GM19463 (cell line): ENCODE measurements around the gene HSD17B8.

Source experiments
- ATAC-seq: cut with Tn5 transposase; IDR thresholded peaks from one replicate; pipeline ENCODE4 v1.9.1; 2021; ENCODE audit warnings: mild to moderate bottlenecking, moderate library complexity; ENCODE audit not compliant: unreplicated experiment

The HSD17B8 gene

GRCh38 chr6:33204415-33205190, at the start of gene HSD17B8:
HSD17B8 (plus strand) TSS chr6:33204655; CDS start chr6:33204669, 14 bp downstream.
- ATAC-seq, result peak; percentile 64

DNA sequence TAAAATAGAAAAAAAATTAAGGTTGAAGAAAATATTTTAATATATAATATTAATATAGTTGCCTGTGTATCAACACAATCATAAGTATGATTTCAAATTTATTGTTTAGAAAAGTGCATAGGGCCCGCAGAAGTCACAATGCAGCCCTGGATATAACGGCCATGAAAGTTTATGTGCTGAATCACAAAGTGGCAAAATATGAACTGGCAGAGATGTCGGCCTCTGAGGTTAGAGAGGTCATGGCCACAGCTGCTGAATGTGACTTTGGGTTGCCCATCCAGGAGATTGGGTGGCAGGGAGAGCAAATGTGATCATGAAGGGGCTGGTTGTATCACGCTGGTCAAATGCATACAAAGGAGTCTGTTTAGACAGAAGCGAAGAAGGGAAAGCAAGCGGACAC, 47.9 kb upstream of the HSD17B8 start:
- ATAC-seq, result no peak

GRCh38 chr6:33156964-33157363, 47.5 kb upstream of the HSD17B8 start:
- no peak for ATAC-seq

DNA sequence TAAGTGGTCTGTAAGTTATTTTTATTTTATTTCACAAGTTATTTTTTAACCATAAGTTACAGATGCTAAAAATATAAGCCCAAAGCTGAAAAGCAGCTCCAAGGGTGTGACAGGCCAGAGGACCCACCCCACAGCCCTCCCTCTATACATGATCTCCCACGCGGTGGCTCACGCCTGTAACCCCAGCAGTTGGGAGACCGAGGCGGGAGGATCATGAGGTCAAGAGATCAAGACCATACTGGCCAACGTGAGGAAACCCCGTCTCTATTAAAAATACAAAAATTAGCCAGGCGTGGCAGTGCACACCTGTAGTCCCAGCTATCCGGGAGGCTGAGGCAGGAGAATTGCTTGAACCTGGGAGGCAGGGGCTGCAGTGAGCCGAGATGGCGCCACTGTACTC, 44.4 kb upstream of the HSD17B8 start:
- ATAC-seq, result no peak

GRCh38 chr6:33160728-33161344, 43.6 kb upstream of the HSD17B8 start:
- ATAC-seq, result no peak

DNA sequence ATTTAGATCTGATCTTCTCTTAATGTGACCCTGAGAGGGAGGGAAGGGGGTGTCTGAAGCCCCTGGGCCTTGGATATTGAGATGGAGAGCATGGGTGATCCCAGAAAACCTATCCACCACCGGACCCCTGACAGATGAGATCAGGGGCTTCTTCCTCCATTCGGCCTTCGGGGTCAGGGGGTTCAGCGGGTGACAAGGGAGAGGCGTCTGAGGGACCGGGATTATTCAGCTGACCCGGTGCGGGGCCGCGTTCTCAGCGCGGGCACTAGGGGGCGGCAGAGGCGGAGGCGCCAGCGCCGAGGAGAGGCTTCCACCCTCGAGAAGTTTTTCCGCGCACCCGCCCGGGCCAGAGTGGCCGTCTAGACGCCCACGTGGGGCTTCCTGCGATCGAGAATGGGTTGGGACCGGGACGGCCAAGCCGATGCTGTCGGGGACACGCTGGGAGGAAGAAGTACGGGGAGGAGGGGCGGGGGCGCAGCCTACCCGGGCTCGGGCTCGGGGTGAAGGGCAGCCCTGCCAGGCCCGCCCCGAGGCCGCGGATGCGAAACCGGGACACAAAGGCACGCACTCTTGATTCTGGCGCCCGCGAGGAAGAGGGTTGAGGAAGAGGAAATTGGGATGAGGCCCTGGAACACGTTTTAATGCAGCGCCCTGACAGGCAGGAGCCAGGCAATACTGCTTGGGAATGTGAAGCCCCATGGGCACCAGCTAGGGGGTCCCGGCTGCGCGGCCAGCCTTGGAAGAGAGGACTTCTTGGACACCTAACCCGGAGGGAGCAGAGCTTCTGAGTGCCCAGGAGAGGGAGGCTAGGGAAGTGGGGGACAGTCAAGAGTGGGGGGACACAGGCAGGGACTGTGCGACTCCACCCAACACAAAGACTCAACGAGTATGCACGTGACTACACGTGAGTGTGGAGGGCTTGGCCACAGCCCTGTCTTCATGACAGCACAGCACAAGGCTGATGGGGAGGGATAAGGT, 42.8 kb upstream of the HSD17B8 start:
- ATAC-seq, result peak; percentile 60

DNA sequence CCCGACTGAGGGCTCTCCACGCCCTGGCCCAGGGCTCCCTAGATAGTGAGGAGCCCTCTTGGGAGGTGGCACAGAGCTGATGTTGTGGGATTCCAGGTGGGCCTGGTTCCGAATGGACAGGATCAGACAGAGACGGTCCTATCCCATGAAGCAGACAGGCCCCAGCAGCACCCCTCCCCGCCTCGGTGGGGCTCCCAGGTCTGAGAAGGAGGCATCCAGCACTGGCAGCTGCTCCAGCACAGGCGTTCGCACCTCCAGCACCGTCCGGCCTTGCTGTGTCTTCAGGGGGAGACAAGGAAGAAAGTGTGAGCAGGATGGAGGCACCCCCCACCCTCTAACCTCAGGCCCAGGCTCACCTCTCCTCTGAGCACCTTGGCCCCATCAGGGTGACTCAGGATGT, 40.9 kb upstream of the HSD17B8 start:
- no peak for ATAC-seq

GRCh38 chr6:33164176-33164575, 40.3 kb upstream of the HSD17B8 start:
- no peak for ATAC-seq

DNA sequence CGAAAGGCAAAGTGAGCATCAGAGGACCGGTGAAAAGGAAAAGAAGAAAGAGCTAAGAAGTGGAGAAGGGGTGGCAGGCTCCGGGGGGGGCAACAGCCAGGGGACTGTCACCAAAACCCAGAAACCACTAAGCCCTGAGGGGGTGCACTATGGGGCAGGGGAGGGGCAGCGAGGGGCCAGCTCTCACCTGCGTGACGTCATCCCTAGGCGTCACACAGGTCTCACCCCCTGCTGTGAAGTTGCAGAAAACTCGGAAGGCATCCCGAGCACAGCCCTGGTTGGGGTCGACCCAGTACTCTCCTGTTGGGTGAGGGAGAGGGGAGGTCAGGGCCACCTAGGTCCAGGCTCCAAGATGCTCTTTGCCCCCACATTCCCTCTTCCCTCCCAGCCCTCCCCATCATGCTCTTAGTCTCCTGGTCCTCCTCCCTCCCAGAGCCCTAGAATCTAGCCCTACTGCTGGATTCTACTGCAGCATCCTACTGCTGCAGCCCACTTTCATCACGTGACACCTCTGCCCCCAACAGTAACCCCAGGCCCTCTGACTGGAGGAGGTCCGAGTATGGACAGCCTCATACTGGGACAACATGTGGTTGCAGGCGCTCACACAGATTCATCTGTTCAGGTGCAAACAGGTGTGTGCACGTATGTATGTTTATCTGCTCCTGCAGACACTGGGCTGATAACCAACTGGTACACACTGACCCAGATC, 39.6 kb upstream of the HSD17B8 start:
- ATAC-seq, result no peak

DNA sequence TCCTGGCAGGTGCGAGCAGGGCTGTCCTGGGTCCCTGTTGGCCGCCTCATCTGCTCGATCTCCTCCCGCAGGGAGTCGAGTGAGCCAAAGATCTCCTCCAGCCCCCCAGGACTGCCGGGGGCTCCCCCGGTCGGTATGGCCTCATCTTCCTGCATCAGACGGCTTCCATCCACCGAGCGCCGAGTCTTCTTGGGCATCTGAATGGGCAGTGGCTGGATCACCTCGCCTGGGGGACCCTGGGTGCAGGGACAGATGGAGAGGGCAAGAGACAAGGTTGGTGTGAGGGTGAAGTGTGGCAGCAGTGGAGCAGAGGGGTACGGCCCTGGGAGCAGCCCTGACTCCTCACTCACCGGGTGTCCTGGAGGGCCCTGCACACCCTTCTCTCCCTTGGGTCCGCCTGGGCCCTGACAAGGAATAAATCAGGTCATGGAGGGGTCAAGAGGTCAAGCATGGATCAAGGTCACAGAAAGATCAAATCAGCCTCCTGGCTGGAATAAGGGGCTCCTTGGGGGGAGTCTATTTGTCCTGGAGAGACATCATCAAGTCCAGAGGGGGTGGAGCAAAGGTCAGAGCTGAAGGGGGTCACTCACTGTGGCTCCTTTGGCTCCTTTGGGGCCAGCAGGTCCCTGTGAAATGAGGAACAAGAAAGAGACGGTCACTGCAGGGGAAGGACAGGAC, 38.7 kb upstream of the HSD17B8 start:
- no peak for ATAC-seq

- ATAC-seq, result no peak
These were observed 38.1 kb upstream of the HSD17B8 start for GRCh38 chr6:33166363-33166762.

DNA sequence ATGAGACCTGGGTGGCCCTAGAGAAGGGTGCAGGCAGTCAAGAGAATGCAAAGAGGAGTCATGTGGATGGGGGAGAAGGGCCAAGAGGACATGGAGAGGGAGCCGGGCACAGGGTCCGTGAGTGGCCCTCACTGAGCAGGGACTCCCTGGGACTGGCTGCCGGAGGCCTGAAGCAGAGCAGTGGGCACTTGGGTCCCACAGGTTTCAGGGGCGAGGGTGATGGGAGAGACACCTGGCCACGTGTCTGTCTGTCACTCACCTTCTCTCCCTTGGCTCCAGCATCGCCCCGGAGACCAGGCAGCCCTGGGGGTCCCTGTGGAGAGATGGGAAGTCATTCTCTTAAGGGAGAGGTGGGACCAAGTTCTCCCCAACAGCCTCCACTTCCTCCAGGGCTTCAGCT, 37.6 kb upstream of the HSD17B8 start:
- ATAC-seq, result no peak

DNA sequence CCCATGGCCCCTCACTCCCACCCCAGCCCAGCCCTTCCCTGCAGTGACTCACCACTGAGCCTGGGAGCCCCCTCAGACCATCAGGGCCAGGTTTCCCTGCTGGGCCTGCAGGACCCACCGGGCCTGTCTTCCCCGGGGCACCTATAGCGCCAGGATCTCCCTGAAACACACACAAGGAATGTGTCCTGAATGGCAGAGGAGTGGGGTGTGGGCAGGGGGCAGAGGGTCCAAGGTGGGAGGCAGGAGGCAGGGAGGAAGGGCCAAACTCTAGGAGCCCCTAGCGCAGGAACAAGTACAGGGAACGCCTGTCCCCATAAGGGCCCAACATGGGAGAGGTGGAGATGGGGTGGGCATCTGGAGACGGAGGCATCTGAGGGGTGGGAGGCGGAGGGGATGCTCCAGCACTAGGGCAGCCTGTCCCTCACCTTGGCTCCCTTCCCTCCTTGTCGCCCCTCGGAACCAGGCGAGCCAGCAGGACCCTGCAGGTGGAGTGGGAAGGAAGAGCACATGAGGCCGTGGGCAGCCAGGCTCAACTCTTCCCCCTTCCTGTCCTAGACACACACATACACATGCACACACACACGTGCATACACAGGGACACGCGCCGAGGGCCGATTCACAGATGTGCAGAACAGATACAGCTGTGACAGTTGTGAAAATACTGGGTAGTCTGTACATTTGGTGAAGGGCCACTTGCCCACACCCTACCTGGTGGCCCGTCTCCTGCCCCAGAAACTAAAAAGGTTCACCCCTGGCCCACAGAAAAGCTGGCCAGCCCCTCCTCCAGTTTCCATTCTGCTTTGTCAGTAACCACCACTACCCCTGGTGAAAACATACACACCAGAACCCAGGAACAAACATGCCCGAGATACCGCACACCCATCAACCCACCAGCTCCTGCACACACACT, 36.8 kb upstream of the HSD17B8 start:
- no peak for ATAC-seq

GRCh38 chr6:33168284-33168601, 36.2 kb upstream of the HSD17B8 start:
- no peak for ATAC-seq

DNA sequence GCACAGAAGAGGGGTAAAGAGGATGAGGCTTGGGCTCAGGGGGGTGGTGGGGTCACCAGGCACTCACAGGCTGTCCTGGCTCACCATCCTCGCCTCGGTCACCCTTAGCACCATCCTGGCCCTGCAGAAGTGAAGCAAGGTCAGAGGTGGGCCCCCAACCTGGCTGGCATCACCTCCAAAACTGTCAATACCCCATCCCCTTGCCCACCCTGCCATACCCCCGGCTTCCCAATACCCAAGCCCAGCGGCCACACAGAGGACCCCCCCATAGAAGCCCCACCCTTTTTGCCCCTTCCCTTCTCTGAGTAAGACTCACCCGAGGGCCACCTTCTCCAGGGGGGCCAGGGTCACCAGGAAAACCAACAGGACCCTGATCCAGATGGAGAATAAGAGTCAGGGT, 35.8 kb upstream of the HSD17B8 start:
- ATAC-seq, result no peak

DNA sequence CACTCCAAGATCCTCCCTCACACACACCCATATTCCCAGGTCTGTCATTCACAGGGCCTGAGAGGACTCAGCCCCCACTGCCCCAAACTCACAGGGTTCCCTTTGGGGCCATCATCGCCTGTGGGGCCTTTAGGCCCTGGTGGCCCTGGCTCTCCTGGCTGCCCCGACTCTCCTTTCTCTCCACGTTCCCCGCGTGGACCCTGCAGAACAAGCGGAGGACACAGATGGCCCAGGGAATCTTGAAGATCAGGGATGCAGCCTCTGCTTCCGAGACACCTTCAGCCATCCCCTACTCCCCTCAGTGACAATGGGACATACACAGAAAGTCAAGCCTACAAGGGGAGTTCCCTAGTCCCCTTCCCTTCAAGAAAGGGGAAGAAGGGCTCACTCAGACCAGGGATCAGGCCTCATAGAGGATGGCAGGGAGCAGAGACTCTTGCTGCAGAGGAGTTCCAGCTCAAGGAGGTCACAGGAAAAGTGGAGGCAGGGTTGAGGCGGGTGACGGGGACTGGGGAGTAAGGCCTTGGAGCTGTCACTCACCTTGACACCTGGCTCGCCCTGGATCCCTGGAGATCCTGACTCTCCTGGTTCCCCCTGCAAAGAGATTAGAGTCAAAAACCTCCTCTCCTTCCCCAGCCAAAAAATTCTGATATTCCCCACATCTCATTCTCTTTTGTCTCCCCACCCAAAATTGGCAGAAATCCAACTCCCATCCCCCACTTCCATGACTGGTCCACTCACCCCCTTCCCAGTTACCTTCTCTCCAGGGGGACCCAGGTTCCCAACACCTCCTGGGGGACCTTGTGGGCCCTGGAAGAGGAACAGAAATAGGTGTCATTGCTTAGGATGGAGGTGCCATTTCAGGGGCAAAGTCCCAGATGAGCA, 34.9 kb upstream of the HSD17B8 start:
- no peak for ATAC-seq

DNA sequence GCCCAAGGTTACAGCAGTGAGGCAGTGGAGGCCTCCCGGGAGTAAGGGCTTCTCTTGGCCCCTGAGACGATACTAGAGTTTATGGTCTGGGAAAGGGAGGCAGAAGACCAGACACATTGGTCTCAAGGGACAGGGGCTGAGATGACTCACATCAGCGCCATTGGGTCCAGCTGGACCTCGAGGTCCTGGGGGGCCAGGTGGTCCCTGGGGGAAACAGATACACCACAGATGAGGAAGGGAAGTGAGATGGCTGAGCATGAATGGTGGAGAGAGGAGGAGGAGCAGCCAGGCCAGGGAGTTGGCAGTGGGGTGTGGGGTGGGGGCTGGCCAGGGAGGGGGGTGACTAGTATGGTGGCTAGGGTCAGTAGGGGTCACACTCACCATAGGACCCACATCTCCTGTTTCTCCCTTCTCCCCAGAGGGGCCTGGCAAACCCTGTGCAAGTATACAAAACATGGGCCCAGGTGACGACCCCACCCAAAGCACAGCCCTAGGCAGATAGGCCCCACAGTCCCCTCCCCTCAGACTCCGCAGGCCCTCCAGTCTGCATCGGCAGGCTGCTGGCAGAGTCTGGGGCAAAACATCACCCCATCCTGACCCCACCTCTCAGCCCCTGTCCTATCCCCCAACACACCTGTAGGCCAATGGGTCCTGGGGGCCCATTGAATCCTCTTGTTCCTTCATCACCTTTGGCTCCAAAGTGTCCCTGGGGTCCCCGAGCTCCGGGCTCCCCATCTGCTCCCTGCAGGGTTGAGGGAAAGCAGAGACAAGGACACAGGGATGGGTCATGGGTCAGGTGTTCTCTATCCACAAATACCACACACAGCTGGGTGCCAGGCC, 34.1 kb upstream of the HSD17B8 start:
- no peak for ATAC-seq
